Cardiac fibroblast (primary cell): ENCODE measurements around the gene AKR1C4.

ENCODE experiments used
- DNase-seq, 2 donors: peaks; one replicate each; pipeline versions ENCODE4 v3.0.0 to v3.0.0-alpha.2; 2010; ENCODE audit warnings: low read depth in 2 of 2
- H3K4me3 ChIP-seq, 2 donors: replicated peaks in 1 of 2; 1 replicate in 1 of 2; 2 replicates in 1 of 2; pipeline ENCODE4 v1.5.1; 2011; ENCODE audit warnings: low read depth in 2 of 2, low read length in 2 of 2, mild to moderate bottlenecking in 2 of 2, moderate library complexity in 1 of 2
- CTCF ChIP-seq: IDR thresholded peaks from one replicate; pipeline ENCODE4 v1.5.1; 2011; ENCODE audit warnings: low read depth, mild to moderate bottlenecking, low read length, inconsistent platforms

The AKR1C4 gene

GRCh38 chr10:5196702-5197113, at the start of gene AKR1C4:
AKR1C4 (plus strand) TSS chr10:5196837; CDS start chr10:5196868, 31 bp downstream.
- TF ChIP-seq CTCF: no peak
- H3K4me3 ChIP-seq: no peak within 1 kb of the TSS
- no peak for DNase-seq

DNA sequence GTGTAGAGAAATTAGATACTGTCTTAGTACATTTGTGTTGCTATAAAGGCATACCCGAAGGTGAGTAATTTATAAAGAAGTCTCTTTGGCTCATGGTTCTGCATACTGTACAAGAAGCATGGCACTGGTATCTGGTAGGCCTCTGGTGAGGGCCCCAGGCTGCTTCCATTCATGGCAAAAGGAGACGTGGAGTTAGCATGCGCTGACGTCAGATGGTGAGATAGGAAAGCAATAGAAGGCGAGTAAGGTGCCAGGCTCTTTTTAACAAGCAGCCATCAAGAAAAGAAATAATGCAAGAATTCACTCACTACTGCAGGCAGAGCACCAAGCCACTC, 49.8 kb upstream of the AKR1C4 start:
- no peak for DNase-seq
- no peak for TF ChIP-seq CTCF
- no peak overlapping the region for H3K4me3 ChIP-seq

- no peak for TF ChIP-seq CTCF
- H3K4me3 ChIP-seq: no peak overlapping the region
- peak in 1 of 2 donors; percentile 6 for DNase-seq
These were observed 49.2 kb upstream of the AKR1C4 start for GRCh38 chr10:5147255-5147980.

GRCh38 chr10:5147981-5148677, 48.5 kb upstream of the AKR1C4 start:
- no peak for TF ChIP-seq CTCF
- DNase-seq: no peak
- no peak overlapping the region for H3K4me3 ChIP-seq

- no peak overlapping the region for H3K4me3 ChIP-seq
- DNase-seq: no peak
- no peak for TF ChIP-seq CTCF
These were observed 48.0 kb upstream of the AKR1C4 start for GRCh38 chr10:5148678-5149032.

DNA sequence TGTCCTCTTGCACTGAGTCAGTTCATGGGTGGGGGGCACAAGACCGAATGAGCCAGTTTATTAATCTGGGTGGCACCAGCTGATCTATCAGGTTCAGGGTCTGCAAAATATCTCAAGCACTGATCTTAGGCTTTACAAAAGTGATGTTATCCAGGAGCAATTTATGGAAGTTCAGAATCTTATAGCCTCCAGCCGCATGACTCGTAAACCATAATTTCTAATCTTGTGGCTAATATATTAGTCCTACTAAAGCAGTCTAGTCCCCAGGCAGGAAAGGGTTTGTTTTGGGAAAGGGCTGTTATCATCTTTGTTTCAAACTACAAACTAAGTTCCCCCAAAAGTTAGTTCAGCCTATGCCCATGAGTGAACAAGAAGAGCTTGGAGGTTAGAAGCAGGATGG, 45.6 kb upstream of the AKR1C4 start:
- TF ChIP-seq CTCF: no peak
- no peak for DNase-seq
- H3K4me3 ChIP-seq: no peak overlapping the region
